Keratinocyte (primary cell): ENCODE data around the gene NDUFC2. TPM values are rescaled to one million over a fixed set of nuclear protein-coding genes. Genes with fewer than 3 reads are reported as not detected.
A peak's percentile ranks its signal among the peaks of the same experiment; 100 is the strongest.
"Not testable (repeated sequence)": the region's sequence is repeated elsewhere in the genome, so short reads cannot be mapped to it uniquely, and the experiment has no call there.

Experiments used
- DNase-seq: peaks from one replicate; pipeline ENCODE4 v3.0.0-alpha.2; 2011; ENCODE audit warnings: low read depth, missing footprints, low spot score
- FAIRE-seq: peaks from 2 replicates; lab custom pipeline; 2011; peaks lifted over from hg19 to GRCh38; lab: Jason Lieb, UNC
- H2AFZ ChIP-seq: 2 replicates; pipeline ENCODE4 v1.6.0; 2012; ENCODE audit warnings: low read length, control low read depth, inconsistent platforms; ENCODE audit not compliant: control insufficient read depth
- H3K27ac ChIP-seq: 2 replicates; pipeline ENCODE4 v1.5.1; 2011; ENCODE audit warnings: low read length; ENCODE audit not compliant: control insufficient read depth, insufficient read depth
- H3K27me3 ChIP-seq: 3 replicates; pipeline ENCODE4 v1.6.0; 2011; ENCODE audit warnings: low read length; ENCODE audit not compliant: control insufficient read depth, insufficient read depth; ENCODE audit errors: extremely low read depth
- H3K36me3 ChIP-seq, 2 experiments: 2 replicates in 1 of 2; 3 replicates in 1 of 2; pipeline ENCODE4 v1.5.1; 2011; ENCODE audit warnings: low read length in 2 of 2, mild to moderate bottlenecking in 1 of 2; ENCODE audit not compliant: control insufficient read depth in 2 of 2, insufficient read depth in 2 of 2; ENCODE audit errors: extremely low read depth in 1 of 2
- H3K4me1 ChIP-seq: 3 replicates; pipeline ENCODE4 v1.5.1; 2011; ENCODE audit warnings: low read length; ENCODE audit not compliant: control insufficient read depth, insufficient read depth; ENCODE audit errors: extremely low read depth
- H3K4me2 ChIP-seq: 3 replicates; pipeline ENCODE4 v1.6.0; 2011; ENCODE audit warnings: low read depth, low read length; ENCODE audit not compliant: control insufficient read depth, insufficient read depth; ENCODE audit errors: extremely low read depth
- H3K4me3 ChIP-seq, 3 experiments: fragments of 200-600 bp in 1 of 3; sonication (generic) in 1 of 3; 2 replicates in 2 of 3; 3 replicates in 1 of 3; pipeline ENCODE4 v1.5.1; 2011 to 2016; ENCODE audit warnings: low read length in 3 of 3, mild to moderate bottlenecking in 3 of 3, control low read depth in 2 of 3, inconsistent platforms in 1 of 3, low read depth in 1 of 3, mixed read lengths in 1 of 3, mixed run types in 1 of 3, moderate library complexity in 1 of 3; ENCODE audit not compliant: control insufficient read depth in 2 of 3, insufficient read depth in 2 of 3; ENCODE audit errors: extremely low read depth in 1 of 3
- H3K79me2 ChIP-seq: 2 replicates; pipeline ENCODE4 v1.6.0; 2012; ENCODE audit warnings: low read length; ENCODE audit not compliant: control insufficient read depth, insufficient read depth
- H3K9ac ChIP-seq: 3 replicates; pipeline ENCODE4 v1.6.0; 2011; ENCODE audit warnings: low read length; ENCODE audit not compliant: control insufficient read depth, insufficient read depth; ENCODE audit errors: extremely low read depth
- H3K9me1 ChIP-seq: 3 replicates; pipeline ENCODE4 v1.6.0; 2011; ENCODE audit warnings: low read length; ENCODE audit not compliant: control insufficient read depth, insufficient read depth; ENCODE audit errors: extremely low read depth
- H3K9me3 ChIP-seq: 2 replicates; pipeline ENCODE4 v1.5.1; 2012; ENCODE audit warnings: low read depth, low read length; ENCODE audit not compliant: control insufficient read depth
- H4K20me1 ChIP-seq: 3 replicates; pipeline ENCODE4 v1.6.0; 2011; ENCODE audit warnings: low read length; ENCODE audit not compliant: control insufficient read depth, insufficient read depth; ENCODE audit errors: extremely low read depth
- CTCF ChIP-seq, 3 experiments: IDR thresholded peaks in 1 of 3; conservative IDR thresholded peaks in 1 of 3; optimal IDR thresholded peaks in 1 of 3; 2 replicates in 2 of 3; 3 replicates in 1 of 3; pipeline versions ENCODE3 to v1.5.1; 2011; ENCODE audit warnings: low read length in 3 of 3, mild to moderate bottlenecking in 3 of 3, moderate library complexity in 2 of 3, control low read depth in 1 of 3, inconsistent platforms in 1 of 3; ENCODE audit not compliant: insufficient read depth in 2 of 3; ENCODE audit errors: extremely low read depth in 1 of 3
- EZH2 ChIP-seq: IDR thresholded peaks from one replicate; pipeline ENCODE4 v1.6.1; 2012; ENCODE audit warnings: inconsistent platforms, mild to moderate bottlenecking, low read length, moderate library complexity
- dilution Hi-C: fragments of 300-500 bp; cut with MboI; formaldehyde crosslinking; loops from one replicate; pipeline ENCODE4 v1.7.0; 2020; ENCODE audit warnings: low sequenced_read_pairs; ENCODE audit not compliant: extremely low pct_ligation_motif_present
- polyA plus RNA-seq, 5 experiments: library from polyadenylated mRNA; depleted of rRNA in 3 of 5; stranded (reverse) in 3 of 5; stranded (forward) in 1 of 5; unstranded in 1 of 5; fragments of >200 nt; gene quantifications; 1 replicate in 1 of 5; 2 replicates in 3 of 5; 3 replicates in 1 of 5; pipeline versions ENCODE4 v1.2.1 to v1.2.3, GENCODE V29; 2011 to 2012; ENCODE audit warnings: missing spikeins in 2 of 5, low read depth in 1 of 5, low replicate concordance in 1 of 5

Gene NDUFC2
- polyA plus RNA-seq, 1 donor (not counting 4 experiments of a cell fraction or from before 2014, with no cell fraction given), result 150 TPM

- H3K79me2 ChIP-seq, result no peaks in the 10 kb centered on the region
- no peaks in the 10 kb centered on the region for H4K20me1 ChIP-seq
- H3K9me1 ChIP-seq, result no peaks in the 10 kb centered on the region
- H3K4me3 ChIP-seq, result no peak overlapping the region
- peaks cover 5% of the 10 kb centered on the region for H3K4me1 ChIP-seq
- no peak overlapping the region for H3K9ac ChIP-seq
- no peak overlapping the region for H3K27ac ChIP-seq
- H3K27me3 ChIP-seq, result no peaks in the 10 kb centered on the region
- dilution Hi-C loops, result no loop called here
- no peaks in the 10 kb centered on the region for H3K9me3 ChIP-seq
- DNase-seq (no peak), FAIRE-seq (no peak)
- H3K36me3 ChIP-seq, result no peaks in the 10 kb centered on the region
- TF ChIP-seq EZH2, result no peak
- no peak for TF ChIP-seq CTCF (optimal IDR thresholded peaks at IDR 0.05 in 1 of 3, IDR thresholded peaks at IDR 0.05 in 1 of 3, conservative IDR thresholded peaks at IDR 0.05 in 1 of 3; ENCODE audit: extremely low read depth in 1 of 3, insufficient read depth in 2 of 3, low read length in 3 of 3)
- H2AFZ ChIP-seq, result no peak overlapping the region
- H3K4me2 ChIP-seq, result no peak overlapping the region
These were observed 48.0 kb downstream of the NDUFC2 start for GRCh38 chr11:78031629-78032028.

GRCh38 chr11:78030429-78031325 is 49.0 kb downstream of the NDUFC2 start:
- FAIRE-seq (peak; percentile 17), DNase-seq (no peak)
- dilution Hi-C loops, result no loop called here
- Histone ChIP-seq H4K20me1 (no peaks in the 10 kb centered on the region), H3K9ac (no peak overlapping the region), H3K4me2 (no peak overlapping the region), H3K9me1 (no peaks in the 10 kb centered on the region), H3K36me3 (no peaks in the 10 kb centered on the region), H3K27me3 (no peaks in the 10 kb centered on the region), H2AFZ (peak overlapping the region; percentile 44), H3K27ac (no peak overlapping the region), H3K79me2 (no peaks in the 10 kb centered on the region), H3K4me1 (peaks cover 5% of the 10 kb centered on the region), H3K9me3 (no peaks in the 10 kb centered on the region), H3K4me3 (no peak overlapping the region)
- TF ChIP-seq EZH2 (no peak), CTCF (optimal IDR thresholded peaks at IDR 0.05 in 1 of 3, IDR thresholded peaks at IDR 0.05 in 1 of 3, conservative IDR thresholded peaks at IDR 0.05 in 1 of 3; ENCODE audit: extremely low read depth in 1 of 3, insufficient read depth in 2 of 3, low read length in 3 of 3) (no peak)

GRCh38 chr11:78028423-78028822 is 51.2 kb downstream of the NDUFC2 start:
- H3K27ac ChIP-seq, H3K4me1 ChIP-seq, dilution Hi-C loops, H3K9me1 ChIP-seq, H3K4me3 ChIP-seq, H2AFZ ChIP-seq, FAIRE-seq, H3K27me3 ChIP-seq, H3K9ac ChIP-seq, H3K36me3 ChIP-seq, H3K4me2 ChIP-seq, H4K20me1 ChIP-seq, H3K79me2 ChIP-seq, H3K9me3 ChIP-seq: not testable (repeated sequence)
- DNase-seq, result peak; percentile 71
